ENCODE data around the gene PTPRE. TPM values are rescaled to one million over a fixed set of nuclear protein-coding genes. Genes with fewer than 3 reads are reported as not detected.

The PTPRE gene, protein sequence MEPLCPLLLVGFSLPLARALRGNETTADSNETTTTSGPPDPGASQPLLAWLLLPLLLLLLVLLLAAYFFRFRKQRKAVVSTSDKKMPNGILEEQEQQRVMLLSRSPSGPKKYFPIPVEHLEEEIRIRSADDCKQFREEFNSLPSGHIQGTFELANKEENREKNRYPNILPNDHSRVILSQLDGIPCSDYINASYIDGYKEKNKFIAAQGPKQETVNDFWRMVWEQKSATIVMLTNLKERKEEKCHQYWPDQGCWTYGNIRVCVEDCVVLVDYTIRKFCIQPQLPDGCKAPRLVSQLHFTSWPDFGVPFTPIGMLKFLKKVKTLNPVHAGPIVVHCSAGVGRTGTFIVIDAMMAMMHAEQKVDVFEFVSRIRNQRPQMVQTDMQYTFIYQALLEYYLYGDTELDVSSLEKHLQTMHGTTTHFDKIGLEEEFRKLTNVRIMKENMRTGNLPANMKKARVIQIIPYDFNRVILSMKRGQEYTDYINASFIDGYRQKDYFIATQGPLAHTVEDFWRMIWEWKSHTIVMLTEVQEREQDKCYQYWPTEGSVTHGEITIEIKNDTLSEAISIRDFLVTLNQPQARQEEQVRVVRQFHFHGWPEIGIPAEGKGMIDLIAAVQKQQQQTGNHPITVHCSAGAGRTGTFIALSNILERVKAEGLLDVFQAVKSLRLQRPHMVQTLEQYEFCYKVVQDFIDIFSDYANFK
- polyA plus RNA-seq (ENCODE audit: insufficient read length in 4 of 4) = 1 to 10 TPM; 4.5 to 7.5 (median 6.6) TPM

- DNase-seq (ENCODE audit: low read depth in 4 of 4, low spot score in 2 of 4) = peak in 3 of 4 donors; percentile 24 to 41 (median 24)
Observed at GRCh38 chr10:127906548-127907377, at the start of gene PTPRE. TSS of gene PTPRE (plus strand) at chr10:127907103. CDS start at chr10:128040882, 133,779 bp downstream.

DNA sequence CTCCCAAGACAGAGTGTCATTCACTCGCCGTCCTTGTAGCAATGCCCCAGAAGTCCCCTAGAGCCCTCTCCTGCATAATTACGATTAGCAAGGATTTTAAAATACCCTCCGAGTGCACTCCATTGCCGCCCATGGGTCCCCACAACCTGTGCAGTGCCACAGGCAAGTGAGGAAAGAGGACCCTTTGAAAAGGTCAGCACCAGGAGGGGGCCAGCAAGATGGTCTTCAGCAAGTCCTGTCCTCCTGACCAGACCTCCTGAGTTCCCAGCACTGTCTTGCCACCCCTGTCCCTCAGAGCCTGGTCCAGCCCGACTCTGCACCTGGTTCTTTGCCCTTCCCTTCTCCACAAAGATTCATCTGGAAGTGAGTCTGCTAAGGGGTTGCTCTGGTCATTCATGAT is 46.3 kb upstream of the PTPRE start:
- DNase-seq (ENCODE audit: low read depth in 4 of 4, low spot score in 2 of 4) = no peak

DNA sequence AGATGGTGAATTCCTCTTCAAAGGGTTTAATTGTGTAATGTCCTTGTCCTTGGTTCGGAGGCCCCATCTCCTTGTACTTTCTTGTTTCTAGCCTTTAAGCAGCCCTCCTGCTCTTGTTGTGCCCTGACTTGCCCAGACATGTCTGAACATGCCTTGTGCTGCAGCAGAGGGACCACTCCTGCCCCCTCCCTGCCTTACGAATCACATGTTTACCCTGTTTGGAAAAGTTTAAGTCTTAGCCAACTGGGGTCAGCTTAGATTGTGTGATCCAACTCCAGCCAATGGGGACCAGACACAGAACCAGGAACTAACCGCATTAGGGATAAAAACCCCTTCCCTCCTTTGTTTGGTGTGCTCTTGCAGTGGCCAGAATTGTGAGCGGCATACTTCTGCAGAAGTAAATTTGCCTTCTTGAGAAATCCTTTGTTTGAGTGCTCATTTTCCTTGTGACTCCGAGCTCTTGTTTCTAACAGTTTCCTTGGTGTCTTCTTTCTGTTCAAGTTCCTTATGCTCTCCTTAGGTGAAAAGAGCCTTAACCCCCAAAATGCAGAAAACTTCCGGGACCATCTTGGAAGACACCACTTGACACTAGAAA is 43.6 kb upstream of the PTPRE start:
- no peak for DNase-seq (ENCODE audit: low read depth in 4 of 4, low spot score in 2 of 4)

- no peak for DNase-seq (ENCODE audit: low read depth in 4 of 4, low spot score in 2 of 4)
Observed at GRCh38 chr10:127866276-127867013, 40.5 kb upstream of the PTPRE start.

- no peak for DNase-seq (ENCODE audit: low read depth in 4 of 4, low spot score in 2 of 4)
Observed at GRCh38 chr10:127867805-127868204, 39.1 kb upstream of the PTPRE start.

GRCh38 chr10:127869329-127869728 is 37.6 kb upstream of the PTPRE start:
- DNase-seq (ENCODE audit: low read depth in 4 of 4, low spot score in 2 of 4) = no peak

- DNase-seq (ENCODE audit: low read depth in 4 of 4, low spot score in 2 of 4) = no peak
Observed at GRCh38 chr10:127871631-127872010, 35.3 kb upstream of the PTPRE start.

- DNase-seq (ENCODE audit: low read depth in 4 of 4, low spot score in 2 of 4) = no peak
Observed at GRCh38 chr10:127872011-127872761, 34.7 kb upstream of the PTPRE start.

DNA sequence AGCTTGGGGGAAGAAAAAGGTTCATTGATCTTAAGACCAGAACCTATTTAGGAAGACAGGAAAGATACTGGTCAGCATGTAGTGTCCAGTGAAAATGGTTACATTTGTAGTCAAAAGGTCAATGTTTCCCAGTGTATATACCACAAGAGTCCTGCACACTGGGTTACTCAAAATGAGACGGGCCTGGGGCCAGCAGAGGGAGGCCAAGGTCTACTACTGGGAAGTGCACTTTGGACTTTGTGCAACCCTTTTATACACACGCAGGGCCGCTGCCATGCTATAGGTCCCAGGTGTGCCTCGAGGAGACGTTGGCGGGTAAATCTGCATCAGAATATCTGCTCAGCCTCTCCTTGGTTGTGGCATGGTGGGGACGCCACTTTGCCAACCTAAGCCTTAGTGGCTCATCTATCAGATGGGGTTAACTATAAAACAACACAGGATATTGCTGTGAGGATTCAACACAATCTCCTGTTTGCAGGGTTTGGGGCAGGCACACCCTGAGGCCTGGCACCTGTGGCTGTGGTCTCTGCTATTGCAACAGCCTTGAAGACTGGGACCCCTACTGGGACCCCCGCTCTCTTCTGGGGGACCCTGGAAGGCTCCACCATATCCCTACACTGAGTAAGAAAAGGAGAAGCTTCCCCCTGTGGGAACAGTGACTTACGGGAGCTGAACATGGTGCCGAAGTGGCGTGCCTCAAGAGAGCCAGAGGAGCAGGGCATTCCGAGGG is 33.9 kb upstream of the PTPRE start:
- no peak for DNase-seq (ENCODE audit: low read depth in 4 of 4, low spot score in 2 of 4)

GRCh38 chr10:127873901-127874470 is 32.9 kb upstream of the PTPRE start:
- no peak for DNase-seq (ENCODE audit: low read depth in 4 of 4, low spot score in 2 of 4)

DNA sequence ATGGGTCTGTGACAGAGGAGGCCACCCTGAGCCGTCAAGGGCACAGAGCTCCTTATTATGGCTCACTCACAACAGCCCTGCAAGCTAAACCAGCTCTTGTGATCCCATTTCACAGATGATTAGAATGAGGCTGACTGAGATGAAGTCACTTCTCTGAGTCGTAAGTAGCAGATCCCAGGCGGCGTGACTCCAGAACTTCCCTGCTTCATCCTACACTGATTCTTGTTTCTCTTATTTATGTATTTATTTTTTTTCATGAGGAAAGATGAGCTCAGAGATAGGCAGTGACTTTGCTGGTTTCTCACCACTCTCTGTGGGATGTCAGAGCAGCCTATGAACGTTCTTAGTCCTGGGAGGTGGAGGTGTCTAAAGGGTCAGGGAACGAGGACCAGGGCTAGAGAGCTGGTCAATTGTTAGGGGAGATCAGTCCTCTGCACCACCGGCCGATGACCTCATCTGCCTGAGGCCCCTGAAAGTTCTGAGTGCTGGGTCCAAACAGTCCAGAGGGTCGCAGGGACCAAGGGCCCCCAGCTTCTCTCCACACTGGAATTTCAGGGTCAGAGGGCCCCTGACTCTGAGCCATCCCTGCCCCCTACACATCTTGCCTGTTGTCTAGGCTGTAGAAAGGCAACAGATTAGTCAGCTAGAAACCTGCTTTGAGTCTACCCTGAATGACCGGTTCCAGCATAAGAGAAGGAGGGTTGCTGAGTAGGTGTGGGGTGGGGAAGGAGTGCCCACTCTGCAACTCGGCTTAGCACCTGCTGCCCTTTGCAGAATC is 32.0 kb upstream of the PTPRE start:
- no peak for DNase-seq (ENCODE audit: low read depth in 4 of 4, low spot score in 2 of 4)

GRCh38 chr10:127875449-127875765 is 31.5 kb upstream of the PTPRE start:
- no peak for DNase-seq (ENCODE audit: low read depth in 4 of 4, low spot score in 2 of 4)

DNA sequence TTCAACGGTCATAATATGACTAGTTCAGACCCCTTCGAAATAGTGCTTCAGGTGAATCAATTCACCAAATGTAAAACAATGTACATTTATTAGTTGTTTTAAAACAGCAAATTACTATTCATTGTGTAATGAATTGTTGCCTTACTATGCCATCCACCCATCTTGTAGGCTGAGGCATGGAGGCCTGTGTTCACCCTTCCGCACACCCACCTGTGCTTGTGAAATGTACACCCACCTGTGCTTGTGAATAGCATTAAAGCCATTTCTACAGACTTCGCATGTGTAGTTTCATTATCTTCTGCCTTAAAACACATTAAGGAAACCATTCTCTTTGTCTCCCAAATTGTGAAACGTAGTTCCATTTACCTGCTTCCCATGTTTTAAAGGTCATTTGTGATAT is 31.0 kb upstream of the PTPRE start:
- no peak for DNase-seq (ENCODE audit: low read depth in 4 of 4, low spot score in 2 of 4)

DNA sequence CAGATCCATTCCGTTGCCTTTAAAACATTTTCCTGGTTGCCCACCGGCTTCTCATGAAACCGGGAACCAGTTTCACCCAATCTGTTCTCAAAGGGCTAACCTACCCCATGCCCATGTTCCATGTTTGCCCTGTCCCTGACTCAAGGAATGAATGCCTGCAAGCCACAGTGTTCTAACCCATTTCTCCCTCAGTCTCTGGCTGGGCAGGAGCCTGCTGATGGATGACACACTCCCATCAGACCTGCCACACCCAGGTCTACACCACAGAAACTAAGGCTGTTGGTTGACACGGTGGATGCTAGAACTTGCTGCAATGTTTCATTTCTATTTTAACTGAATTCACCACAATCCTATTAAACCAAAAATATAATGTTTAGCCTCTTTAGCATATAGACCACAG is 29.8 kb upstream of the PTPRE start:
- DNase-seq (ENCODE audit: low read depth in 4 of 4, low spot score in 2 of 4) = no peak

GRCh38 chr10:127877699-127878098 is 29.2 kb upstream of the PTPRE start:
- DNase-seq (ENCODE audit: low read depth in 4 of 4, low spot score in 2 of 4) = no peak

- no peak for DNase-seq (ENCODE audit: low read depth in 4 of 4, low spot score in 2 of 4)
Observed at GRCh38 chr10:127878475-127879055, 28.3 kb upstream of the PTPRE start.

DNA sequence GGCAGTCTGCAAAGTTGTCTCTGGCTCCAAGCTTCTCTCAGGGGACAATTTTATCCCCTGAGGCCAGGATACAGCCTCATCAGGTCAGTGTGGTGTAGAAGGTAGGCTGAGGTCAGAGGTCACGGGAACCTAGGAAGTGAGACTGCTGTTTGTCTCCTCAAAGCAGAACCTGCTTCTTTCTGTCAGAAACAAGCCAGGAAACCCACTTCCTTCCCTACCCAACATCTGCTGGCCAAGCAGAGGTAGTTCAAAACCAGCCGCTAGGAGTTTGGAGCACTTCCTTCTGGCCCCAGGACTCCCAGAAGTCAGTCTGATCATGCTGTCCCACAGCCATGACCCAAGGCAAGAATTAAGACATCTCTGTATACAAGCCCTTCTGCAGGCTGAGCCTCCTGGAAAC is 26.3 kb upstream of the PTPRE start:
- no peak for DNase-seq (ENCODE audit: low read depth in 4 of 4, low spot score in 2 of 4)

Data from left renal cortex interstitium (tissue), 4 donors.